BLaER1 (cell line): ENCODE results near the gene SPRR4.

ENCODE experiments used
- H3K27ac ChIP-seq: shearing (Covaris generic); formaldehyde crosslinking; 2 replicates; pipeline ENCODE4 v1.8.1; 2022
- H3K27me3 ChIP-seq: shearing (Covaris generic); formaldehyde crosslinking; 2 replicates; pipeline ENCODE4 v1.8.1; 2022
- H3K36me3 ChIP-seq: shearing (Covaris generic); formaldehyde crosslinking; 2 replicates; pipeline ENCODE4 v1.8.1; 2022
- H3K4me1 ChIP-seq: shearing (Covaris generic); formaldehyde crosslinking; 2 replicates; pipeline ENCODE4 v1.8.1; 2022
- H3K4me2 ChIP-seq: shearing (Covaris generic); formaldehyde crosslinking; 2 replicates; pipeline ENCODE4 v1.8.1; 2022
- H3K4me3 ChIP-seq: shearing (Covaris generic); formaldehyde crosslinking; 2 replicates; pipeline ENCODE4 v1.8.1; 2022
- H3K9ac ChIP-seq: shearing (Covaris generic); formaldehyde crosslinking; 2 replicates; pipeline ENCODE4 v1.8.1; 2022
- H3K9me3 ChIP-seq: shearing (Covaris generic); formaldehyde crosslinking; 2 replicates; pipeline ENCODE4 v1.8.1; 2022
- H4K20me1 ChIP-seq: shearing (Covaris generic); formaldehyde crosslinking; 2 replicates; pipeline ENCODE4 v1.8.1; 2022
- Cebpa-rat ChIP-seq: shearing (Covaris generic); IDR thresholded peaks from 2 replicates; pipeline ENCODE4 v1.8.1; 2022

Gene SPRR4

DNA sequence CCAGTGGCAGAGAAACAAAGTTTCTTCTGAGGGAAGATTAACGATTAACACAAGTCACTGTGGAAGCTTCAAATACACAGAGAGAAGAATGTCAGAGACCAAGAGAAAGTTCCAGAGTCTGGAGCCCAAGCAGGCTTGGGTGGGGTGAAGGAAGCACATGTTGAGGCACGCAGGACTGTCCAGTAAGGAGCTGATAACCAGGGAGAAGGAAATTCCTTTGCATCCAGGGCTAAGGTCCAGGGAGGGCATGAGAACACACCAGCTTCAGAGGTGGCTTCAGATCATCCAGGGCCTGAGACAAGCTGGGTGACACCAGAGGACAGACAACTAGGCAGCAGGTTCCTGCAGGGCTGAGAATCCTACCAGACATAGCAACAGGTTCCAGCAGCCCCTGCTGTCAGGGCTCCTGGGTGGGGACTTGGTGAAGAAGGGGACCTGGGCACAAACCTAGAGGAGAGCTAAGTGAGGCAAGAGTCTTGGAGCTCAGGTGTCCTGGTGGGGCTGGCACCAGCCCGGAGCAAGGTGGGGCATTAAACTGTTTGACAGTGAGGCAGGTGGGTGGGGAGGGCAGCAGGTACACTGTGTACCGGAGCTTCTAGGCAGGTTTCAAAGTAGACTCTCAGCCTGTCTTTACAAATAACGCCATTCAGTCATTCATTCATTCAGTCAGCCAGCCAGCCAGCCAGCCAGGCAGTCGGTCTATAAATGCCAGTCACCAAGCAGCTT is 10.9 kb downstream of the SPRR4 start:
- no peaks in the 10 kb centered on the region for H3K27me3 ChIP-seq
- H3K4me3 ChIP-seq = no peak overlapping the region
- no peak for TF ChIP-seq Cebpa-rat
- no peaks in the 10 kb centered on the region for H3K9me3 ChIP-seq
- no peaks in the 10 kb centered on the region for H3K36me3 ChIP-seq
- no peak overlapping the region for H3K9ac ChIP-seq
- no peak overlapping the region for H3K27ac ChIP-seq
- no peak overlapping the region for H3K4me2 ChIP-seq
- H3K4me1 ChIP-seq = peaks cover 17% of the 10 kb centered on the region
- H4K20me1 ChIP-seq = no peaks in the 10 kb centered on the region

DNA sequence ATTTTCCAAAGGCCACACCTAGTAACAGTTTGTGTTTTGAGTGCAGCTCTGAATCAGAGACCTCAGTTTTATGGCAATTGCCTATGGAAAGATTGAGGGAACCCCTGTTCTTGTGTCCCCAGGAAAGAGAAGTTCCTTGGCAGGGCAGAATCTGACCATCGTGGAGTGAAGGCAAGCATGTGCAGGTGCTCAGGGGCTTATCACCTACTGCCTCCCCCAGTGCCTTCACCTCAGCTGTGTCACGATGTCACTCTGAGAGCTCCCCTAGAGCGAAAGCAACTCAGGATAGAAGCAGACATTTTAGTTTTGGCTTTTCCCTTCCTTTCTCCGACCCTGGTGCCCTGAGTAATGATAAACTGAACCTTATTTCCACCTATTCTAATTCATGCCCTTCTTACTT is 11.6 kb downstream of the SPRR4 start:
- no peak for TF ChIP-seq Cebpa-rat
- H3K4me2 ChIP-seq = no peak overlapping the region
- no peak overlapping the region for H3K9ac ChIP-seq
- no peak overlapping the region for H3K4me3 ChIP-seq
- H3K9me3 ChIP-seq = no peaks in the 10 kb centered on the region
- H3K27me3 ChIP-seq = no peaks in the 10 kb centered on the region
- no peak overlapping the region for H3K27ac ChIP-seq
- H3K4me1 ChIP-seq = peaks cover 17% of the 10 kb centered on the region
- H3K36me3 ChIP-seq = no peaks in the 10 kb centered on the region
- no peaks in the 10 kb centered on the region for H4K20me1 ChIP-seq

- Histone ChIP-seq H3K4me3 (no peak overlapping the region), H3K36me3 (no peaks in the 10 kb centered on the region), H3K9ac (no peak overlapping the region), H4K20me1 (no peaks in the 10 kb centered on the region), H3K27me3 (no peaks in the 10 kb centered on the region), H3K27ac (peak overlapping the region; percentile 5; the same call in 1 of the 2 replicates), H3K4me1 (peaks cover 17% of the 10 kb centered on the region), H3K4me2 (peak overlapping the region; percentile 40), H3K9me3 (no peaks in the 10 kb centered on the region)
- TF ChIP-seq Cebpa-rat = no peak
These were observed 12.8 kb downstream of the SPRR4 start for GRCh38 chr1:152983234-152983633.

DNA sequence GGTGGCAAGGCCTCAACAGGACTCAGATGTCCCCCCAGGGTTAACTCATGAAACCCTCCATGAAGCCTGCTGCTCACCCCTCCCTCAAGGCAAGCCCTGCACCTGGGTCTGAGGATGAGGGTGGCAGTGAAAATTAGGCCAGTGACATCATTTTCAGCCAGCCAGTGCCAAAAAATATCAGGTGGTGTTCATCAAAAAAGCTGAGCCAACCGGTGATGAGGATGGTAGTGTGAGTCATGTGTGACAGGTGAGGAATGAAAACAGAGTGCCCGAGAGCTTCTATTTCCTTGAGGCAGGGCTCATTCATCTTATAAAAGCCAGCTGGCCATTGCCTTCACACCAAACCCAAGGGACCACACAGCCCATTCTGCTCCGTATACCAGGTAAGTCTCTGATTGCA is 13.3 kb downstream of the SPRR4 start, which contains the start of gene SPRR1A:
Gene SPRR1A, plus strand, starts transcription at position 339 of the 400 bp plus-strand sequence. CDS start 1,150 bp downstream, outside the sequence.
- H3K4me2 ChIP-seq = peak within 1 kb of the TSS; percentile 40
- H3K27ac ChIP-seq = peak within 1 kb of the TSS; percentile 5; the same call in 1 of the 2 replicates
- TF ChIP-seq Cebpa-rat = no peak

DNA sequence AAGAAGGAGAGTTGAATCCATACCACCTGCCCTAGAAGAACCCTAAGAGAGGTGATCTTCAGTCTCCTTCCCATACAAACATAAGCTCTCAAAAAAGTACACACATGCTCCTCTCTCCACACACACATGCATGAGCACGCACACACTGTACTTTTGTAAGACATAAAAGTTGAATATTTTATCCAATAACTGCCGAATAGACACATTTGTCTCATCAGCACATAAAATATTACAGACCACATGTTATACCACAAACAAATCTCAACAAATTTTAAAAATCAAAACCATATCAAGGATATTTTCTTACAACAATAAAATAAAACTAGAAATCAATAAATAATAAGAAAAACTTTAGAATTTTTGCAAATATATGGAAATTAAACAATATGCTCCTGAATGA is 16.1 kb downstream of the SPRR4 start:
- no peak for TF ChIP-seq Cebpa-rat
- no peak overlapping the region for H3K9ac ChIP-seq
- H3K27ac ChIP-seq = no peak overlapping the region

More for the DNA sequence above, 13.3 kb downstream of the SPRR4 start, which contains the start of gene SPRR1A:
- no peak within 1 kb of the TSS for H3K4me3 ChIP-seq
- H3K36me3 ChIP-seq = no peaks in the 10 kb centered on the region
- no peaks in the 10 kb centered on the region for H4K20me1 ChIP-seq
- no peaks in the 10 kb centered on the region for H3K27me3 ChIP-seq
- no peak within 1 kb of the TSS for H3K9ac ChIP-seq
- H3K4me1 ChIP-seq = peaks cover 17% of the 10 kb centered on the region
- H3K9me3 ChIP-seq = no peaks in the 10 kb centered on the region

DNA sequence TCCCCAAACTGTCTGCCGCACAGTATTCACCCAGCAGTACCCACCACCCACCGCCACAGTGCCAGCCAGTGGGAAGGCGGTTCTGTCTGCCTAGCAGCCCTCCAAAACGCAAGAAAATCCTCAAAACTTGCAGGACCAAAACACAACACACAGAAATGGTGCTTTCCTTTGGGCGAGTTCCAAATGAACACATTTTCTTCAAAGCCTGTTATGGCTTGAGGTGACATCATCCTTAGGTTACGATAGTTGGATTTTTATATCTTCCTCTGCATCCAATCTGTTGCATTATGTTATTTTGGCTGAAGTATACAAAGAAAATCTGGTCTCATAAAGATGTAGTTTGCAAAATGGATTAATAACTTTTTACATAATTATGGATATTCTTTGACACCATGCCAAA is 22.7 kb downstream of the SPRR4 start:
- no peaks in the 10 kb centered on the region for H3K4me1 ChIP-seq
- H3K9me3 ChIP-seq = peaks cover 9% of the 10 kb centered on the region
- no peak overlapping the region for H3K4me3 ChIP-seq
- no peaks in the 10 kb centered on the region for H3K36me3 ChIP-seq
- no peaks in the 10 kb centered on the region for H4K20me1 ChIP-seq
- no peaks in the 10 kb centered on the region for H3K27me3 ChIP-seq
- H3K4me2 ChIP-seq = no peak overlapping the region
- no peak overlapping the region for H3K9ac ChIP-seq
- no peak overlapping the region for H3K27ac ChIP-seq
- no peak for TF ChIP-seq Cebpa-rat

More for the DNA sequence above, 16.1 kb downstream of the SPRR4 start:
- Histone ChIP-seq H4K20me1 (no peaks in the 10 kb centered on the region), H3K9me3 (no peaks in the 10 kb centered on the region), H3K4me3 (no peak overlapping the region), H3K4me1 (peaks cover 17% of the 10 kb centered on the region), H3K4me2 (no peak overlapping the region), H3K27me3 (no peaks in the 10 kb centered on the region), H3K36me3 (no peaks in the 10 kb centered on the region)

DNA sequence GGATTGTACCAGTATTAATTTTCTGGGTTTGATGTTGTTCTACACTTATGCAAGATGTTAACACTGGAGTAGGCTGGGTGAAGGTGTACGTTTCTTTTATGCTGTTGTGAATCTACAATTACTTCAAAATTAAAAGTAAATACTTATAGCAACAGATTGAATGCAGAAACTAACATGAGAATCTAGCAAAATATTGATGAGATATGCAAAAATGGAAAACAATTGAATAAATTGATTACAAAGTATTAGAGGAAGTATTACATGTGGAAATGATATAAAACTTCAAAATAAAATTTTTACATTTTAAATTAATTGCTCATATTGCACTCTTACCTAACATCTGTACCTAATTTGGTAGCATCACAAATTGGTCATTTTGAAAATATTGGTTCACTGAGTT is 25.4 kb downstream of the SPRR4 start:
- no peaks in the 10 kb centered on the region for H3K4me1 ChIP-seq
- H3K9me3 ChIP-seq = peaks cover 9% of the 10 kb centered on the region
- no peak overlapping the region for H3K4me3 ChIP-seq
- H4K20me1 ChIP-seq = no peaks in the 10 kb centered on the region
- no peaks in the 10 kb centered on the region for H3K27me3 ChIP-seq
- no peak for TF ChIP-seq Cebpa-rat
- H3K9ac ChIP-seq = no peak overlapping the region
- H3K4me2 ChIP-seq = no peak overlapping the region
- no peaks in the 10 kb centered on the region for H3K36me3 ChIP-seq
- no peak overlapping the region for H3K27ac ChIP-seq

DNA sequence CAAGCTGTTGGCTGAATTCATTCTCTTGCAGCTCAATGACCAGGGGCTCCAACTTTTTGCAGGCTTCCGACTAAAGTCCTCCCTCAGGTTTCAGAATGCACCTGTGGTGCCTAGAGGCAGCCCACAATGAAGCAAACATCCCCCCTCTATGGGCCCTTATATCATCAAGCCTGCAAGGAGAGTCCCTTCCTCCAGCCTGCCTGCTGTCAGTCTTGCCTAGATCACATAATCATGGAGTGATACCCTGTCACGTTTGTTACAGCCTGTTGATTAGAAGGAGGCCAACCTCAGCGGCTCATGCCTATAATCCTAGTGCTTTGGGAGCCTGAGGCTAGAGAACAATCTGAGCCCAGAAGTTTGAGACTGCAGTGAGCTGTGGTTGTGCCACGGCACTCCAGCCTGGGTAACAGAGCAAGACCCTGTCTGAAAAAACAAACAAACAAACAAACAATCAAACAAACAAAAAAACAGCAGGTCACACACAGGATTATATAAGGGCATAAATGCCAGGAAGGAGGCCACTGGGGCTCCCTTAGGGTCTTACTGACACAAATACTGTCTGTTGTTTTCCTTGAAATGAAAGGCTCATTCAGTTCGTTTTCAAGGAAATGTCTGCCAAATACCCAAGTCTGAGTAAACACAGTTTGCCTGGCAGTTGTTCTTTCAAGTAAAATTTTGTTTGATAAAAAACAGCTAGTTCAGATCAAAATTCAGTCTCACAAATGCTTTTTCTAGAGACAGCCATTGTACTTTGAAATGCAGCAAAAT is 26.4 kb downstream of the SPRR4 start:
- no peak for TF ChIP-seq Cebpa-rat

DNA sequence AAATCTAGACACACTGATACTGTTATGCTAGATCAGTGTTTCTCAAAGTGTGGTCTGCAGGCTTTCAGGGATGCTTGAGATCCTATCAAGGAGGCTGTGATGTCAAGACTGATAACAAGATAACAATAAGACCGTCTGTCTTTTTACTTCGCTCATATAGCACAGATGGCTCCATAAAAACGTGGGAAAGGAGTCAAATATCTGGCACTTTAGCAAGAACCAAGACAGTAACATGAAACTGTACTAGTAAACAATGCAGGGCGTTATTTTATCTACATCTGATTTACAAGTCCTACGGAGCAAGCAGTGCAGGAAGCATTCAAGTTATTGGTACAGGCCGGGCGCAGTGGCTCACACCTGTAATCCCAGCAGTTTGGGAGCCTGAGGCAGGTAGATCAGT is 27.5 kb downstream of the SPRR4 start:
- H4K20me1 ChIP-seq = no peaks in the 10 kb centered on the region
- no peak overlapping the region for H3K4me2 ChIP-seq
- H3K36me3 ChIP-seq = no peaks in the 10 kb centered on the region
- no peak overlapping the region for H3K9ac ChIP-seq
- no peaks in the 10 kb centered on the region for H3K27me3 ChIP-seq
- peaks cover 9% of the 10 kb centered on the region for H3K9me3 ChIP-seq
- H3K27ac ChIP-seq = no peak overlapping the region
- H3K4me3 ChIP-seq = no peak overlapping the region
- H3K4me1 ChIP-seq = peaks cover 12% of the 10 kb centered on the region
- no peak for TF ChIP-seq Cebpa-rat

More for the DNA sequence above, 26.4 kb downstream of the SPRR4 start:
- H3K36me3 ChIP-seq = no peaks in the 10 kb centered on the region
- no peaks in the 10 kb centered on the region for H4K20me1 ChIP-seq
- H3K27me3 ChIP-seq = no peaks in the 10 kb centered on the region
- H3K27ac ChIP-seq = no peak overlapping the region
- H3K4me2 ChIP-seq = no peak overlapping the region
- no peak overlapping the region for H3K9ac ChIP-seq
- no peak overlapping the region for H3K4me3 ChIP-seq
- peaks cover 9% of the 10 kb centered on the region for H3K9me3 ChIP-seq
- H3K4me1 ChIP-seq = peaks cover under 1% of the 10 kb centered on the region

DNA sequence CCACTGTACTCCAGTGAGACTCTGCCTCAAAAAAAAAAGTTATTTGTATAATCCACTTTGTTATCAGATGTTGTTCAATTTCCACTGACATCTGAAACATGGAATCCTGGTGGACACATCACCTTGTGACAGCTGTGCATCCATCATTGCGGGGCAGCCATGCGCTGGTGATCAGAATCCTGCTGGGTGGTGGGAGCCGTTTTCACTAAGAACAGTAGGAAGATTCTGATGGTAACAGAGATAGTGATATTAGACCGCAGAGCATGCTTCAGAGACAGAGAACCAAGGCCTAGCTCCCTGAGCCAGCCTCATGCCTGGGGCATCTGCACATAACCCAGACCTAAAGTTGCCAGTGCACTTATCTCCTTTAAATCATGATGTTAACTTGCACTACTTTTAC is 28.0 kb downstream of the SPRR4 start:
- Histone ChIP-seq H3K4me2 (no peak overlapping the region), H3K4me3 (no peak overlapping the region), H4K20me1 (no peaks in the 10 kb centered on the region), H3K27me3 (no peaks in the 10 kb centered on the region), H3K36me3 (no peaks in the 10 kb centered on the region), H3K27ac (no peak overlapping the region), H3K9me3 (peaks cover 9% of the 10 kb centered on the region), H3K4me1 (peaks cover 15% of the 10 kb centered on the region), H3K9ac (no peak overlapping the region)
- no peak for TF ChIP-seq Cebpa-rat
